Common myeloid progenitor, CD34-positive (primary cell): ENCODE measurements around the gene PERCC1.
"Not testable (repeated sequence)": the region's sequence is repeated elsewhere in the genome, so short reads cannot be mapped to it uniquely, and the experiment has no call there.

Source experiments
- CTCF ChIA-PET: fragments of 350-600 bp; sonication (Branson Sonifier 250); formaldehyde crosslinking; loops from one replicate; lab custom pipeline; 2021; ENCODE audit warnings: antibody characterized with exemption; lab: Charles Lee
- POLR2A ChIA-PET: fragments of 350-600 bp; sonication (Branson Sonifier 250); formaldehyde crosslinking; loops from one replicate; lab custom pipeline; 2021; ENCODE audit warnings: antibody characterized with exemption; lab: Charles Lee
- DNase-seq, 3 donors: peaks; one replicate each; pipeline versions ENCODE4 v3.0.0 to v3.0.0-alpha.2; 2013
- H3K27ac ChIP-seq, 2 experiments: 1 replicate in 1 of 2; 2 replicates in 1 of 2; pipeline ENCODE4 v1.7.0; 2013; ENCODE audit warnings: inconsistent platforms in 2 of 2, low read length in 2 of 2, mild to moderate bottlenecking in 2 of 2, low read depth in 1 of 2, moderate library complexity in 1 of 2; ENCODE audit not compliant: severe bottlenecking in 2 of 2, insufficient read depth in 1 of 2, poor library complexity in 1 of 2
- H3K27me3 ChIP-seq, 5 experiments: replicated peaks in 2 of 5; 1 replicate in 3 of 5; 2 replicates in 2 of 5; pipeline versions ENCODE4 v1.6.1 to v1.7.0; 2013; ENCODE audit warnings: low read length in 4 of 5, mild to moderate bottlenecking in 2 of 5, moderate library complexity in 2 of 5, inconsistent platforms in 1 of 5; ENCODE audit not compliant: insufficient read depth in 5 of 5, control insufficient read depth in 4 of 5
- H3K36me3 ChIP-seq, 4 experiments: 1 replicate in 2 of 4; 2 replicates in 2 of 4; pipeline versions ENCODE4 v1.6.1 to v1.7.0; 2013; ENCODE audit warnings: low read length in 3 of 4, control low read depth in 1 of 4, mild to moderate bottlenecking in 1 of 4; ENCODE audit not compliant: control insufficient read depth in 4 of 4, insufficient read depth in 4 of 4
- H3K4me1 ChIP-seq, 4 experiments: 1 replicate in 3 of 4; 2 replicates in 1 of 4; pipeline versions ENCODE4 v1.6.1 to v1.7.1; 2013; ENCODE audit warnings: low read length in 3 of 4, mild to moderate bottlenecking in 3 of 4, control low read depth in 1 of 4, inconsistent platforms in 1 of 4, moderate library complexity in 1 of 4; ENCODE audit not compliant: control insufficient read depth in 4 of 4, insufficient read depth in 4 of 4; ENCODE audit errors: control extremely low read depth in 1 of 4
- H3K4me3 ChIP-seq, 7 experiments: 1 replicate in 4 of 7; 2 replicates in 3 of 7; pipeline versions ENCODE4 v1.5.1 to v1.7.0; 2013; ENCODE audit warnings: mild to moderate bottlenecking in 7 of 7, low read length in 6 of 7, moderate library complexity in 6 of 7, inconsistent platforms in 2 of 7, low read depth in 2 of 7, control low read depth in 1 of 7; ENCODE audit not compliant: insufficient read depth in 4 of 7, control insufficient read depth in 1 of 7; ENCODE audit errors: extremely low read depth in 1 of 7
- H3K9me3 ChIP-seq, 5 experiments: 1 replicate in 4 of 5; 2 replicates in 1 of 5; pipeline versions ENCODE4 v1.6.1 to v1.7.1; 2013; ENCODE audit warnings: low read length in 4 of 5, mild to moderate bottlenecking in 2 of 5, inconsistent platforms in 1 of 5, low read depth in 1 of 5, moderate library complexity in 1 of 5; ENCODE audit not compliant: control insufficient read depth in 4 of 5, insufficient read depth in 2 of 5; ENCODE audit errors: control extremely low read depth in 1 of 5
- WGBS: methylation state at CpG from one replicate; pipeline ENCODE4 v1.1.5; 2013; ENCODE audit not compliant: insufficient coverage; 5-methylcytosine and 5-hydroxymethylcytosine counted together

The PERCC1 gene

GRCh38 chr16:1466968-1467521, 36.2 kb downstream of the PERCC1 start:
- ChIA-PET CTCF (no interaction called here), POLR2A (interaction anchor here (0.7 kb wide), 1 partner anchor 35 kb away, joined by 3 read pairs; no protein-coding TSS in a partner anchor)
- H3K36me3 ChIP-seq = peaks cover 5 to 46% (median 16%) of the 10 kb centered on the region in 4 experiments
- no peaks in the 10 kb centered on the region for H3K27me3 ChIP-seq
- H3K27ac ChIP-seq = no peak overlapping the region
- H3K9me3 ChIP-seq = no peaks in the 10 kb centered on the region
- no peak for DNase-seq
- peaks cover 6 to 28% (median 26%) of the 10 kb centered on the region in 4 experiments for H3K4me1 ChIP-seq
- 96% methylated on average over 6 of the region's 14 CpGs for WGBS
- H3K4me3 ChIP-seq = no peak overlapping the region

GRCh38 chr16:1468426-1468810, 37.5 kb downstream of the PERCC1 start:
- WGBS = over 99% methylated on average over 14 of the region's 22 CpGs
- no peaks in the 10 kb centered on the region for H3K27me3 ChIP-seq
- DNase-seq = no peak
- peaks cover 2 to 37% (median 12%) of the 10 kb centered on the region in 4 experiments for H3K36me3 ChIP-seq
- H3K27ac ChIP-seq = no peak overlapping the region
- ChIA-PET CTCF (no interaction called here), POLR2A (no interaction called here)
- no peaks in the 10 kb centered on the region for H3K9me3 ChIP-seq
- H3K4me1 ChIP-seq = peaks cover 6 to 42% (median 38%) of the 10 kb centered on the region in 4 experiments
- no peak overlapping the region for H3K4me3 ChIP-seq

- H3K9me3 ChIP-seq, DNase-seq, H3K27me3 ChIP-seq, CTCF ChIA-PET, H3K4me3 ChIP-seq: not testable (repeated sequence)
- POLR2A ChIA-PET = interaction anchor here (0.6 kb wide), 1 partner anchor 384 kb away, joined by 4 read pairs; no protein-coding TSS in a partner anchor
- H3K36me3 ChIP-seq = peaks cover under 1 to 31% (median 10%) of the 10 kb centered on the region in 4 experiments
- peaks cover 9 to 49% (median 45%) of the 10 kb centered on the region in 4 experiments for H3K4me1 ChIP-seq
- peak overlapping the region; percentile 67 to 82 for H3K27ac ChIP-seq
- 100% methylated on average over 1 of the region's 5 CpGs for WGBS
These were observed 38.3 kb downstream of the PERCC1 start for GRCh38 chr16:1469141-1469540.

- Histone ChIP-seq H3K4me3 (peak overlapping the region in 4 of 7 experiments; percentile 3 to 52 (median 28)), H3K4me1 (peaks cover 11 to 55% (median 47%) of the 10 kb centered on the region in 4 experiments)
- POLR2A ChIA-PET = no interaction called here
These were observed 38.9 kb downstream of the PERCC1 start for GRCh38 chr16:1469693-1470201.

GRCh38 chr16:1470481-1471251, 39.8 kb downstream of the PERCC1 start:
- no peak for DNase-seq
- ChIA-PET CTCF (interaction anchor here (0.6 to 1.4 kb wide), 3 partner anchors 30 to 107 kb away, joined by 3 to 4 read pairs (median 3); no protein-coding TSS in a partner anchor), POLR2A (interaction anchor here (0.6 kb wide), 1 partner anchor 666 kb away, joined by 3 read pairs; no protein-coding TSS in a partner anchor)
- Histone ChIP-seq H3K4me3 (peak overlapping the region in 4 of 7 experiments; percentile 19 to 59 (median 54)), H3K9me3 (no peaks in the 10 kb centered on the region), H3K4me1 (peaks cover 11 to 63% (median 54%) of the 10 kb centered on the region in 4 experiments), H3K27me3 (no peaks in the 10 kb centered on the region), H3K36me3 (peaks cover 0 to 22% (median 4%) of the 10 kb centered on the region in 4 experiments), H3K27ac (peak overlapping the region; percentile 67 to 82)
- 78% methylated on average over 10 of the region's 14 CpGs for WGBS

More at GRCh38 chr16:1469693-1470201, 38.9 kb downstream of the PERCC1 start:
- Histone ChIP-seq H3K27ac (peak overlapping the region; percentile 67 to 82), H3K27me3 (no peaks in the 10 kb centered on the region), H3K36me3 (peaks cover 0 to 26% (median 8%) of the 10 kb centered on the region in 4 experiments), H3K9me3 (no peaks in the 10 kb centered on the region)
- CTCF ChIA-PET = no interaction called here
- peak; percentile 53 to 89 (median 74) for DNase-seq
- WGBS = 72% methylated on average over 20 of the region's 20 CpGs

- Histone ChIP-seq H3K4me3 (peak overlapping the region in 6 of 7 experiments; percentile 9 to 59 (median 51)), H3K36me3 (peaks cover 0 to 19% (median 0%) of the 10 kb centered on the region in 4 experiments), H3K9me3 (no peaks in the 10 kb centered on the region), H3K27ac (peak overlapping the region; percentile 67 to 82), H3K27me3 (no peaks in the 10 kb centered on the region), H3K4me1 (peaks cover 11 to 66% (median 57%) of the 10 kb centered on the region in 4 experiments)
- WGBS = 25% methylated on average over 22 of the region's 26 CpGs
- POLR2A ChIA-PET = interaction anchor here (0.6 to 1.0 kb wide), 2 partner anchors 11 to 667 kb away, joined by 3 read pairs; no protein-coding TSS in a partner anchor
- CTCF ChIA-PET = interaction anchor here (0.6 to 1.4 kb wide), 4 partner anchors 31 to 108 kb away, joined by 3 to 4 read pairs (median 3); no protein-coding TSS in a partner anchor
- peak in 2 of 3 donors; percentile 58 to 70 for DNase-seq
These were observed 40.8 kb downstream of the PERCC1 start for GRCh38 chr16:1471569-1472194.
